HG02623 (cell line): Measurements from ENCODE around the gene HAPLN1.
A peak's percentile ranks its signal among the peaks of the same experiment; 100 is the strongest.

ENCODE experiments used
- ATAC-seq: cut with Tn5 transposase; IDR thresholded peaks from one replicate; pipeline ENCODE4 v1.9.1; 2021; ENCODE audit warnings: moderate library complexity; ENCODE audit not compliant: unreplicated experiment

HAPLN1 gene

DNA sequence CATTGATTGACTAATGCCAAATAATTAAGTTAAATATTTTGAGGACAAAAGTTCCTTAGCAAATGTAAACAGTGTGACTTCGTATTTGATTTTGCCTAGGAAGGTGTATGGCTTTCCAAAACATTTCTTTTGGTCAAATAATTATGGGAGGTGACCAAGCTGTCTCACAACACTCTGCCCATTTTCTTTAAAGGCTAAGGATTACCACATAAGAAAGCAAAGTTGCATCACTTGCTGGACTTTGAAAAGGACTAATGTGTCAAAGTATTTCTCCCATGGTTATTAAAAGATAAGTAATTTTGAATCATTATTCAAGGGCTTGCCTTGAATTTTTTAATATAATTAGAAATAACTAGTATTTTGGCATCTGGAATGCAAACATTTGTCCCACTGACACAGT lies 74.7 kb downstream of the HAPLN1 start:
- no peak for ATAC-seq

GRCh38 chr5:83644301-83644700 lies 76.4 kb downstream of the HAPLN1 start:
- ATAC-seq: no peak

GRCh38 chr5:83641946-83642345 lies 78.7 kb downstream of the HAPLN1 start:
- ATAC-seq: no peak

- ATAC-seq: no peak
Measured at GRCh38 chr5:83639911-83640310, 80.7 kb downstream of the HAPLN1 start.

DNA sequence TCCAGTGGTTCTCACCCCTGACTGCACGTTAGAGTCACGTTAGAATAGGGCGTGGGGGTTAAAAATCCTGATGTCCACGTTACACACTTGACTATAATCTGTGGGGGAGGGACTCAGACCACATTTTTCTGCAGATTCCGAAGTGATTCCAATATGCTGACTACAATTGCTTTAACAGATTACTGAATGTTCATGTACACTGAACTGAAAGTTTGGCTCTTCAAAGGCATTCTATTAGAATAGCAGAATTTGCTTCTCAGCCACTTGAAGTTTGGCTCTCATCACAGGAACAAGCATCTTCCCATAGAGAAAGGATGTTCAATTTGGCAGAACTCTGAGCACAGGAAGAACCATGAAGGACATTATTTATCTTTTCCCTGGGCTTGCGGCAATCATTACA lies 84.5 kb downstream of the HAPLN1 start:
- no peak for ATAC-seq

DNA sequence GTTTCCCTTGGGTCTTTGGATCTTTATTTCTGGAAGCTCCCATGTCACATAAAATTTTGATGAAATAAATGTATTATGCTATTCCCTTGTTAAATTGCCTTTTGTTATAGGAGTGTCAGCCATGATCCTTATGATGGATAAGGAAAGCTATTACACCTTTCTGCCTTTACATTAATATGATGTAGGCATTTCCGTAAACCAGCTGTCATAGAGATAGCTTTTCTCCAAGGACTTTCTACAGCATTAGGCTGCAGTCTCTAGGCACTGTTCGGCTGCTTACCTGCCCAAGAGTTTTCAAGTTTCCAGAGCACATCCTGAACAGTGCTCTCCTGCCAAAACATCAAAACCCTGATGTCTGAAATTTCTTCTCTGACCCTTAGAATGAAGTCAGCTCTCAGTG lies 87.4 kb downstream of the HAPLN1 start:
- no peak for ATAC-seq

- no peak for ATAC-seq
Measured at GRCh38 chr5:83632874-83633273, 87.8 kb downstream of the HAPLN1 start.

GRCh38 chr5:83628360-83628759 lies 92.3 kb downstream of the HAPLN1 start:
- ATAC-seq: no peak

DNA sequence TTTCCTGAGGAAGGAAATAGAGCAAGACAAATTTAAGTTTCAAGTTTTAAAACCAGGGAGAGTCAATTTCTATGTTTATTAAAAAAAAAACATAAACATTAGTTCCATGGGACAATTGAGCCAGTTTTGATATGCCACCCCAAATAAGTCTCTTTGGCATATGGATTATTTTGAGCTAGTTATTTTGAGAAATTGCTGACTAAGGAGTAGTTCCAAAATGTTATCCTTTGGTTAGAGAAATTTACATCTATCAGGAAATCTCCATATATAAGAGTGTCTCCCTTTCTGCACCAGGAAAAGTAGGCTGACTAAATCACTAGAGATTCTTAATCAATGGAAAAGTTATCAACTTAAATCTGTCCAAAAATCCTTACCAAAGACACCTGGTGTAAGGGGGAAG lies 105.8 kb downstream of the HAPLN1 start:
- no peak for ATAC-seq

DNA sequence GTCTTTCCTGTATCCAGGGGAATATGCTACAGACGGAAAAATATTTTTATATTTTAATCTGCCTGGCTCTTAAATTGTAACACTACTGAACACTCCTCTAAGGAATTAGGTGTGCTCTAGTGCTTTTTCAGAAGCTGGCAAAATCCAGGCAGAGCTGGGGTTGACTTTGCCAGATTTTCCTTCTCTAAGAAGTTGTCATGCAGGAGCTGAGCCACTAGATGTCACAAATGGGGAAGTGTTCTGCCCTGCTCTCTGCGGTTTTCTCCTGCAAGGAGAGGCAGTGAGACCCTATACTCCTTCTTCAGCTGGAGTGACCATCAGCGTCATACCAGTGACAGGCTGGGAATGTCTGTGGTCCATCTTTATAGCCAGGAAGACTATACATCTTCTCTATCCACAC lies 112.5 kb downstream of the HAPLN1 start:
- ATAC-seq: peak; percentile 50

DNA sequence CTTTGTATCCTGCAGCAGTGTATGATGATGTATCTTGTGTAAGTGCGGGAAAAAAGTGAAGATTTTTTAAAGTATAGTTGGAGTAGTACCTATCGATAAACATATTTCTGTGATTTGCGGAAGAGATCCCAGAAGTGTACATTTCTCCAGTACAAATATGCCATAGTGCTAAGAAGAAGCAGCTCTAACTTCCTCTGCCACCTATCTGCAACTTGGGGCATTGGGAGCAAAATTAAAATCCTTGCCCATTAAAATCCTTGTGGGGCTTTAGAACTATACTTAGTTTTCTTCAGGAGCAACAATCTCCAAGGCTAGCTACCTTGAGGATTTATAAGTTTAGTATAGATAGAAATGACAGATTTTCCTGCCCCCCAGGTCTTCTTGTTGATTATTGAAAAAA lies 125.4 kb downstream of the HAPLN1 start:
- no peak for ATAC-seq

- ATAC-seq: no peak
Measured at GRCh38 chr5:83590966-83591365, 129.7 kb downstream of the HAPLN1 start.

- no peak for ATAC-seq
Measured at GRCh38 chr5:83589786-83590185, 130.9 kb downstream of the HAPLN1 start.
